DMS79 treated with DMSO at 0.1 percent for 48 hours (cell line): ENCODE measurements around the gene SLC45A2.
"Not testable (repeated sequence)": the region's sequence is repeated elsewhere in the genome, so short reads cannot be mapped to it uniquely, and the experiment has no call there.

Experiments used
- DNase-seq: peaks from one replicate; lab custom pipeline; 2025; lab: John Stamatoyannopoulos, UW

The SLC45A2 gene

GRCh38 chr5:33984671-33985124 lies at the start of gene SLC45A2:
Gene SLC45A2 (minus strand): TSS chr5:33984693. CDS start chr5:33984583, 110 bp downstream.
- no peak for DNase-seq

- no peak for DNase-seq
These were observed 47.5 kb upstream of the SLC45A2 start for GRCh38 chr5:34031966-34032365.

- no peak for DNase-seq
These were observed 46.6 kb upstream of the SLC45A2 start for GRCh38 chr5:34031117-34031516.

GRCh38 chr5:34030585-34030984 lies 46.1 kb upstream of the SLC45A2 start:
- DNase-seq: not testable (repeated sequence)

GRCh38 chr5:34030048-34030447 lies 45.6 kb upstream of the SLC45A2 start:
- DNase-seq: no peak

- no peak for DNase-seq
These were observed 43.9 kb upstream of the SLC45A2 start for GRCh38 chr5:34028349-34028748.

- no peak for DNase-seq
These were observed 41.7 kb upstream of the SLC45A2 start for GRCh38 chr5:34026089-34026761.

GRCh38 chr5:34022121-34022705 lies 37.7 kb upstream of the SLC45A2 start:
- no peak for DNase-seq

- DNase-seq: no peak
These were observed 36.8 kb upstream of the SLC45A2 start for GRCh38 chr5:34021334-34021733.

GRCh38 chr5:34020726-34021125 lies 36.2 kb upstream of the SLC45A2 start:
- no peak for DNase-seq

GRCh38 chr5:34017254-34017653 lies 32.8 kb upstream of the SLC45A2 start:
- DNase-seq: no peak

- no peak for DNase-seq
These were observed 32.3 kb upstream of the SLC45A2 start for GRCh38 chr5:34016750-34017149.

- DNase-seq: no peak
These were observed 31.7 kb upstream of the SLC45A2 start for GRCh38 chr5:34016222-34016621.

- no peak for DNase-seq
These were observed 30.8 kb upstream of the SLC45A2 start for GRCh38 chr5:34015120-34015822.

- DNase-seq: no peak
These were observed 30.1 kb upstream of the SLC45A2 start for GRCh38 chr5:34014626-34015025.

- DNase-seq: no peak
These were observed 29.1 kb upstream of the SLC45A2 start for GRCh38 chr5:34013547-34013946.

- DNase-seq: no peak
These were observed 28.3 kb upstream of the SLC45A2 start for GRCh38 chr5:34012791-34013190.

GRCh38 chr5:34011536-34011935 lies 27.0 kb upstream of the SLC45A2 start:
- DNase-seq: no peak

- not testable (repeated sequence) for DNase-seq
These were observed 25.7 kb upstream of the SLC45A2 start for GRCh38 chr5:34010146-34010545.

- DNase-seq: no peak
These were observed 25.1 kb upstream of the SLC45A2 start for GRCh38 chr5:34009610-34010009.

- peak; percentile 9 for DNase-seq
These were observed 24.3 kb upstream of the SLC45A2 start for GRCh38 chr5:34008802-34009201.

- DNase-seq: peak; percentile 81
These were observed 23.4 kb upstream of the SLC45A2 start, which contains the start of gene AMACR for GRCh38 chr5:34007621-34008600. Gene AMACR (minus strand): TSS chr5:34008050. CDS start chr5:34008019, 31 bp downstream.
